IMR-90 (cell line): ENCODE measurements around the gene WASF3. TPM values are rescaled to one million over a fixed set of nuclear protein-coding genes. Genes with fewer than 3 reads are reported as not detected.

Experiments used
- ATAC-seq: fragments of 200-7000 bp; cut with Tn5 transposase; 2 replicates; pipeline ENCODE4 v1.9.1; 2020; ENCODE audit warnings: low read depth, mild to moderate bottlenecking, moderate library complexity
- BruUV-seq: library from RNA; stranded (reverse); fragments of 400-500 nt; replicated peaks from 2 replicates; lab custom pipeline; 2021; lab: Mats Ljungman, UMichigan
- CTCF ChIA-PET: fragments of 300-600 bp; formaldehyde crosslinking; extraction: SDS; loops from one replicate; lab custom pipeline; 2021; ENCODE audit warnings: antibody characterized with exemption; lab: Yijun Ruan, JAX
- POLR2A ChIA-PET: fragments of 300-600 bp; sonication (Branson Sonifier 250); formaldehyde crosslinking; loops from one replicate; lab custom pipeline; 2022; ENCODE audit warnings: antibody characterized with exemption; ENCODE audit not compliant: unreplicated experiment; lab: Charles Lee
- DNase-seq: peaks from one replicate; pipeline ENCODE4 v3.0.0; 2013
- H2AFZ ChIP-seq: replicated peaks from 2 replicates; pipeline ENCODE3; 2013; ENCODE audit warnings: low read length, mild to moderate bottlenecking; ENCODE audit not compliant: poor library complexity
- H2AK5ac ChIP-seq: 2 replicates; pipeline ENCODE4 v1.6.1; 2013; ENCODE audit warnings: low read depth, low read length, inconsistent platforms
- H2AK9ac ChIP-seq: replicated peaks from 2 replicates; pipeline ENCODE3; 2013; ENCODE audit warnings: mild to moderate bottlenecking, low read depth, low read length, moderate library complexity; ENCODE audit not compliant: poor library complexity
- H2BK120ac ChIP-seq: 2 replicates; pipeline ENCODE4 v1.6.1; 2013; ENCODE audit warnings: low read depth, low read length, inconsistent platforms
- H2BK15ac ChIP-seq: 3 replicates; pipeline ENCODE4 v1.6.1; 2013; ENCODE audit warnings: low read depth, low read length, inconsistent platforms
- H2BK20ac ChIP-seq: 2 replicates; pipeline ENCODE4 v1.6.1; 2013; ENCODE audit warnings: low read depth, mild to moderate bottlenecking, inconsistent platforms, low read length, moderate library complexity
- H2BK5ac ChIP-seq: 2 replicates; pipeline ENCODE4 v1.6.1; 2013; ENCODE audit warnings: mild to moderate bottlenecking, low read depth, low read length, inconsistent platforms; ENCODE audit not compliant: poor library complexity, severe bottlenecking
- H3K14ac ChIP-seq: replicated peaks from 2 replicates; pipeline ENCODE4 v1.6.1; 2013; ENCODE audit warnings: low read depth, low read length, inconsistent platforms
- H3K18ac ChIP-seq: 2 replicates; pipeline ENCODE4 v1.6.1; 2013; ENCODE audit warnings: low read depth, low read length, control low read depth
- H3K23ac ChIP-seq: 2 replicates; pipeline ENCODE4 v1.6.1; 2013; ENCODE audit warnings: low read depth, low read length, inconsistent platforms
- H3K27ac ChIP-seq: 2 replicates; pipeline ENCODE4 v1.5.1; 2013; ENCODE audit warnings: mild to moderate bottlenecking, control low read depth, low read length; ENCODE audit not compliant: insufficient read depth
- H3K27me3 ChIP-seq: 2 replicates; pipeline ENCODE4 v1.6.1; 2013; ENCODE audit warnings: low read length; ENCODE audit not compliant: control insufficient read depth, insufficient read depth
- H3K36me3 ChIP-seq: 2 replicates; pipeline ENCODE4 v1.6.1; 2013; ENCODE audit warnings: low read length, mixed read lengths; ENCODE audit not compliant: control insufficient read depth, insufficient read depth
- H3K4ac ChIP-seq: 2 replicates; pipeline ENCODE4 v1.6.1; 2013; ENCODE audit warnings: low read depth, low read length, inconsistent platforms
- H3K4me1 ChIP-seq: 2 replicates; pipeline ENCODE4 v1.6.1; 2013; ENCODE audit warnings: low read length, mixed read lengths; ENCODE audit not compliant: control insufficient read depth, insufficient read depth
- H3K4me2 ChIP-seq: 2 replicates; pipeline ENCODE4 v1.6.1; 2013; ENCODE audit warnings: low read depth, mild to moderate bottlenecking, control low read depth, low read length, moderate library complexity
- H3K4me3 ChIP-seq: 2 replicates; pipeline ENCODE4 v1.5.1; 2013; ENCODE audit warnings: low read depth, mild to moderate bottlenecking, control low read depth, low read length, moderate library complexity; ENCODE audit not compliant: insufficient read depth
- H3K56ac ChIP-seq: 2 replicates; pipeline ENCODE4 v1.6.1; 2013; ENCODE audit warnings: low read length, inconsistent platforms; ENCODE audit not compliant: insufficient read depth; ENCODE audit errors: extremely low read depth
- H3K79me1 ChIP-seq, 2 experiments: 2 replicates each; pipeline ENCODE4 v1.6.1; 2013; ENCODE audit warnings: low read length in 2 of 2, inconsistent platforms in 1 of 2, low read depth in 1 of 2
- H3K9ac ChIP-seq: 2 replicates; pipeline ENCODE4 v1.6.1; 2013; ENCODE audit warnings: low read depth, low read length, control low read depth
- H3K9me1 ChIP-seq: 2 replicates; pipeline ENCODE4 v1.6.1; 2013; ENCODE audit warnings: low read length, inconsistent platforms; ENCODE audit not compliant: insufficient read depth
- H3K9me3 ChIP-seq: 2 replicates; pipeline ENCODE4 v1.6.1; 2013; ENCODE audit warnings: low read length; ENCODE audit not compliant: control insufficient read depth, insufficient read depth
- H4K20me1 ChIP-seq: 2 replicates; pipeline ENCODE4 v1.6.1; 2013; ENCODE audit warnings: low read length, inconsistent platforms; ENCODE audit not compliant: insufficient read depth
- H4K5ac ChIP-seq: 2 replicates; pipeline ENCODE4 v1.6.1; 2013; ENCODE audit warnings: mild to moderate bottlenecking, low read depth, low read length, control low read depth
- H4K8ac ChIP-seq, 2 experiments: 2 replicates each; pipeline ENCODE4 v1.6.1; 2013; ENCODE audit warnings: low read depth in 2 of 2, low read length in 2 of 2, control low read depth in 1 of 2, inconsistent platforms in 1 of 2
- H4K91ac ChIP-seq: 2 replicates; pipeline ENCODE4 v1.6.1; 2013; ENCODE audit warnings: low read depth, low read length, inconsistent platforms; ENCODE audit not compliant: insufficient read depth
- CHD1 ChIP-seq: IDR thresholded peaks from 2 replicates; pipeline ENCODE4 v1.6.1; 2012; ENCODE audit warnings: low read depth, low read length, improper control_type of control experiment
- WGBS, 2 experiments: methylation state at CpG; one replicate each; pipeline versions ENCODE4 v1.1.5 to v1.1.7; 2013; ENCODE audit warnings: missing lambda C conversion rate in 2 of 2; ENCODE audit not compliant: insufficient read length in 1 of 2; ENCODE audit errors: extremely low coverage in 2 of 2; 5-methylcytosine and 5-hydroxymethylcytosine counted together
- dilution Hi-C: fragments of 300-500 bp; cut with HindIII; formaldehyde crosslinking; loops from one replicate; pipeline ENCODE4 v1.14.3; 2018; ENCODE audit warnings: low sequenced_read_pairs; ENCODE audit not compliant: unreplicated experiment
- in situ Hi-C: fragments of 300-500 bp; cut with MboI; formaldehyde crosslinking; loops from 3 replicates; pipeline ENCODE4 v1.14.3; 2019; ENCODE audit warnings: low sequenced_read_pairs, inconsistent platforms, mixed read lengths
- intact Hi-C: fragments of 100-400 bp; cut with micrococcal nuclease; formaldehyde crosslinking; loops from 2 replicates; pipeline ENCODE4 v1.10.0; 2022
- polyA plus RNA-seq, 3 experiments: library from polyadenylated mRNA; depleted of rRNA; stranded (reverse); fragments of >200 nt; gene quantifications; 2 replicates each; pipeline ENCODE4 v1.2.3, GENCODE V29; 2012; ENCODE audit warnings: low replicate concordance in 1 of 3
- total RNA-seq: library from RNA; depleted of rRNA; stranded (reverse); fragments of >200 nt; gene quantifications from 2 replicates; pipeline ENCODE4 v1.2.3, GENCODE V29; 2012

WASF3 gene
- total and polyA plus RNA-seq, 2 of the 4 experiments (the other 2 are of a cell fraction), result 4.3 to 11.4 TPM

DNA sequence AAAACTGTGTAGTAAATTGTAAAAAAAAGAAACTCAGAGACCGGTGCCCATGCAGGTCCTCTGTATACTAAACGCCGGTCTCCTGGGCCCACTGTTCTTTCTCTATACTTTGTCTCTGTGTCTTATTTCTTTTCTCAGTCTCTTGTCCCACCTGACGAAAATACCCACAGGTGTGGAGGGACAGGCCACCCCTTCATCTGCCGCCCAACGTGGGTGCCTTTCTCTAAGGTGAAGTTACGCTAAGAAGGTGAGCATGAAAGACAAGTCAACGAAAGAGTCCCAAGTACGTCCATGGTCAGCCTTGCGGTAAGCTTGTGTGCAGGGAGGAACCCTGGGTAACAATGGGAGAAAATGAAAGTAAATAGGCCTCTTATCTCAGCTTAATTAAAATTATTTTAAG is 48.0 kb upstream of the WASF3 start:
- in situ Hi-C loops, result no loop called here

More for the DNA sequence above, 48.0 kb upstream of the WASF3 start:
- WGBS, 2 experiments, result no CpG with 5 or more reads among the region's 10 CpGs
- H3K4me2 ChIP-seq, result no peak overlapping the region
- no peak overlapping the region for H3K23ac ChIP-seq
- no peak overlapping the region for H2AK5ac ChIP-seq
- H2BK20ac ChIP-seq, result peak overlapping the region; percentile 39; the same call in 1 of the 2 replicates
- 0 out of 2 replicates have a peak overlapping the region, but pooled peaks have one; percentile 8 for H2BK120ac ChIP-seq
- intact Hi-C loops (no loop called here), dilution Hi-C loops (no loop called here)
- H2BK5ac ChIP-seq, result no peak overlapping the region
- no peak overlapping the region for H3K4me3 ChIP-seq
- TF ChIP-seq CHD1, result no peak
- ATAC-seq (no peak), DNase-seq (no peak)
- peak overlapping the region; percentile 62; the same call in 1 of the 2 replicates for H3K27ac ChIP-seq
- no peaks in the 10 kb centered on the region for H3K79me1 ChIP-seq
- H3K9me1 ChIP-seq, result no peaks in the 10 kb centered on the region
- no peak overlapping the region for H3K56ac ChIP-seq
- no peaks in the 10 kb centered on the region for H3K36me3 ChIP-seq
- no peak overlapping the region for H4K8ac ChIP-seq
- no peak overlapping the region for H2AK9ac ChIP-seq
- no peaks in the 10 kb centered on the region for H4K20me1 ChIP-seq
- H2BK15ac ChIP-seq, result no peak overlapping the region
- no peaks in the 10 kb centered on the region for H3K27me3 ChIP-seq
- peak overlapping the region; percentile 19; the same call in 1 of the 2 replicates for H3K18ac ChIP-seq
- BruUV-seq, result no TSS peak
- peak overlapping the region; percentile 52; the same call in 1 of the 2 replicates for H4K91ac ChIP-seq
- H2AFZ ChIP-seq, result no peak overlapping the region
- peak overlapping the region; percentile 61; the same call in 1 of the 2 replicates for H4K5ac ChIP-seq
- no peak overlapping the region for H3K14ac ChIP-seq
- H3K4ac ChIP-seq, result no peak overlapping the region
- no peaks in the 10 kb centered on the region for H3K4me1 ChIP-seq
- no peak overlapping the region for H3K9ac ChIP-seq
- ChIA-PET CTCF (no interaction called here), POLR2A (no interaction called here)
- H3K9me3 ChIP-seq, result peaks cover 8% of the 10 kb centered on the region
